Measurements from ENCODE around the gene DOHH.
"Not testable (repeated sequence)": the region's sequence is repeated elsewhere in the genome, so short reads cannot be mapped to it uniquely, and the experiment has no call there.

The DOHH gene

GRCh38 chr19:3533563-3534216 lies 33.2 kb upstream of the DOHH start:
- H3K9me3 ChIP-seq (ENCODE audit: severe bottlenecking): no peaks in the 10 kb centered on the region
- H3K27ac ChIP-seq: no peak overlapping the region
- DNase-seq: no peak
- no peak overlapping the region for H3K4me3 ChIP-seq (ENCODE audit: low read depth, low read length)
- H3K27me3 ChIP-seq (ENCODE audit: insufficient read depth, low read depth, severe bottlenecking): no peaks in the 10 kb centered on the region
- peaks cover 72% of the 10 kb centered on the region for H3K36me3 ChIP-seq
- TF ChIP-seq, protein P1, sequence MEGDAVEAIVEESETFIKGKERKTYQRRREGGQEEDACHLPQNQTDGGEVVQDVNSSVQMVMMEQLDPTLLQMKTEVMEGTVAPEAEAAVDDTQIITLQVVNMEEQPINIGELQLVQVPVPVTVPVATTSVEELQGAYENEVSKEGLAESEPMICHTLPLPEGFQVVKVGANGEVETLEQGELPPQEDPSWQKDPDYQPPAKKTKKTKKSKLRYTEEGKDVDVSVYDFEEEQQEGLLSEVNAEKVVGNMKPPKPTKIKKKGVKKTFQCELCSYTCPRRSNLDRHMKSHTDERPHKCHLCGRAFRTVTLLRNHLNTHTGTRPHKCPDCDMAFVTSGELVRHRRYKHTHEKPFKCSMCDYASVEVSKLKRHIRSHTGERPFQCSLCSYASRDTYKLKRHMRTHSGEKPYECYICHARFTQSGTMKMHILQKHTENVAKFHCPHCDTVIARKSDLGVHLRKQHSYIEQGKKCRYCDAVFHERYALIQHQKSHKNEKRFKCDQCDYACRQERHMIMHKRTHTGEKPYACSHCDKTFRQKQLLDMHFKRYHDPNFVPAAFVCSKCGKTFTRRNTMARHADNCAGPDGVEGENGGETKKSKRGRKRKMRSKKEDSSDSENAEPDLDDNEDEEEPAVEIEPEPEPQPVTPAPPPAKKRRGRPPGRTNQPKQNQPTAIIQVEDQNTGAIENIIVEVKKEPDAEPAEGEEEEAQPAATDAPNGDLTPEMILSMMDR (IDR thresholded peaks at IDR 0.05; ENCODE audit: low read depth, low read length): no peak

DNA sequence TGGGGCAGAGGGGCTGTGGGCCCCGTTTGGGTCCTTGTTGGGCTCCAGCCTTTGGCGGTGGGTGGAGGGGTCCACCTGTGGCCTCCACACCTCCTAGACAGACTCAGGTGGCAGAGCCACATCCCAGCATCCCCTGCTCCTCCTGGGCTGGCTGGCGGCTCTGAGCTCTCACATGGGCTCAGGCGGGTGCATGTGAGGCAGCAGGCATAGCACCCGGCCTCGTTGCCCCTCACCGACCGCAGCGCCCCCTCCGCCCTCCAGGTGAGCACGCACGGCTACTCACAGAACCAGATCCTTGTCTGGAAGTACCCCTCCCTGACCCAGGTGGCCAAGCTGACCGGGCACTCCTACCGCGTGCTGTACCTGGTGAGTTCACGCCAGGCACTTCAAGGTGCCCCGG lies 32.6 kb upstream of the DOHH start:
- no peaks in the 10 kb centered on the region for H3K27me3 ChIP-seq (ENCODE audit: insufficient read depth, low read depth, severe bottlenecking)
- peaks cover 72% of the 10 kb centered on the region for H3K36me3 ChIP-seq
- no peak overlapping the region for H3K4me3 ChIP-seq (ENCODE audit: low read depth, low read length)
- no peaks in the 10 kb centered on the region for H3K9me3 ChIP-seq (ENCODE audit: severe bottlenecking)
- no peak overlapping the region for H3K27ac ChIP-seq
- no peak for DNase-seq
- TF ChIP-seq, protein P1 (IDR thresholded peaks at IDR 0.05; ENCODE audit: low read depth, low read length): no peak

- no peak overlapping the region for H3K4me3 ChIP-seq (ENCODE audit: low read depth, low read length)
- H3K36me3 ChIP-seq: peaks cover 74% of the 10 kb centered on the region
- no peak overlapping the region for H3K27ac ChIP-seq
- DNase-seq: no peak
- no peaks in the 10 kb centered on the region for H3K9me3 ChIP-seq (ENCODE audit: severe bottlenecking)
- TF ChIP-seq, protein P1 (IDR thresholded peaks at IDR 0.05; ENCODE audit: low read depth, low read length): no peak
- H3K27me3 ChIP-seq (ENCODE audit: insufficient read depth, low read depth, severe bottlenecking): no peaks in the 10 kb centered on the region
Observed at GRCh38 chr19:3532154-3532786, 31.8 kb upstream of the DOHH start.

- H3K4me3 ChIP-seq (ENCODE audit: low read depth, low read length): no peak overlapping the region
- peaks cover 74% of the 10 kb centered on the region for H3K36me3 ChIP-seq
- no peak overlapping the region for H3K27ac ChIP-seq
- no peaks in the 10 kb centered on the region for H3K27me3 ChIP-seq (ENCODE audit: insufficient read depth, low read depth, severe bottlenecking)
- TF ChIP-seq, protein P1 (IDR thresholded peaks at IDR 0.05; ENCODE audit: low read depth, low read length): no peak
- H3K9me3 ChIP-seq (ENCODE audit: severe bottlenecking): no peaks in the 10 kb centered on the region
- no peak for DNase-seq
Observed at GRCh38 chr19:3531716-3532115, 31.2 kb upstream of the DOHH start.

- no peak overlapping the region for H3K4me3 ChIP-seq (ENCODE audit: low read depth, low read length)
- H3K27ac ChIP-seq: no peak overlapping the region
- no peak for DNase-seq
- H3K27me3 ChIP-seq (ENCODE audit: insufficient read depth, low read depth, severe bottlenecking): no peaks in the 10 kb centered on the region
- TF ChIP-seq, protein P1 (IDR thresholded peaks at IDR 0.05; ENCODE audit: low read depth, low read length): no peak
- H3K9me3 ChIP-seq (ENCODE audit: severe bottlenecking): no peaks in the 10 kb centered on the region
- H3K36me3 ChIP-seq: peaks cover 73% of the 10 kb centered on the region
Observed at GRCh38 chr19:3530389-3530788, 29.9 kb upstream of the DOHH start.

- H3K36me3 ChIP-seq: peaks cover 70% of the 10 kb centered on the region
- H3K27ac ChIP-seq; H3K9me3 ChIP-seq (ENCODE audit: severe bottlenecking); H3K27me3 ChIP-seq (ENCODE audit: insufficient read depth, low read depth, severe bottlenecking); H3K4me3 ChIP-seq (ENCODE audit: low read depth, low read length): not testable (repeated sequence)
- peak; percentile 56 for DNase-seq
Observed at GRCh38 chr19:3529299-3529698, 28.8 kb upstream of the DOHH start.
